Neural progenitor cell (in vitro differentiated cells): ENCODE results near the gene MAP2.

Source experiments
- EZH2 ChIP-seq: fragments of 200-600 bp; sonication (generic); IDR thresholded peaks from 2 replicates; pipeline ENCODE4 v1.6.1; 2017; ENCODE audit warnings: antibody characterized with exemption, mild to moderate bottlenecking, moderate library complexity
- EZH2phosphoT487 ChIP-seq: fragments of 200-600 bp; sonication (generic); IDR thresholded peaks from 2 replicates; pipeline ENCODE4 v1.6.1; 2017; ENCODE audit warnings: antibody characterized with exemption
- TF ChIP-seq, protein P1 (sequence below): fragments of 200-600 bp; sonication (generic); IDR thresholded peaks from 2 replicates; pipeline ENCODE4 v1.5.1; 2017; ENCODE audit warnings: antibody characterized with exemption, mild to moderate bottlenecking

DNA sequence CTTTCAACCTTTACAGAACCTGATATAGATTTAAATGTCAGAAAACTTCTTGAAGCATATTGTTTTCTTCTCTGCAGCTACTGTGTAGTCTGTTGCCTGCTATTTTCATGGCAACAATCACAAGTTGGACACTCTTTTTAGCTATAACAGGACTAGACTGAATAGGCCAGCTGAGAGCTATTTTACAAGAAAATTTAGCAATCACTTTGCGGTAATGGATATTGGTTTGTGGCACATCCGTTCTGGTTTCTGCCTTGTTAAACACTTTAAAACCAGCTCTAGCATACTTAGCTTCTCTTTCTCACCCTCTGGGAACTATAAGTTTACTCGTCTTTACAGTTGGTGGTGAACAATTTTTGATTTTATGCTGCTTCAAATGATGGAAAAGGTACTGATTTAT lies 125.7 kb downstream of the MAP2 start:
- TF ChIP-seq, protein P1, sequence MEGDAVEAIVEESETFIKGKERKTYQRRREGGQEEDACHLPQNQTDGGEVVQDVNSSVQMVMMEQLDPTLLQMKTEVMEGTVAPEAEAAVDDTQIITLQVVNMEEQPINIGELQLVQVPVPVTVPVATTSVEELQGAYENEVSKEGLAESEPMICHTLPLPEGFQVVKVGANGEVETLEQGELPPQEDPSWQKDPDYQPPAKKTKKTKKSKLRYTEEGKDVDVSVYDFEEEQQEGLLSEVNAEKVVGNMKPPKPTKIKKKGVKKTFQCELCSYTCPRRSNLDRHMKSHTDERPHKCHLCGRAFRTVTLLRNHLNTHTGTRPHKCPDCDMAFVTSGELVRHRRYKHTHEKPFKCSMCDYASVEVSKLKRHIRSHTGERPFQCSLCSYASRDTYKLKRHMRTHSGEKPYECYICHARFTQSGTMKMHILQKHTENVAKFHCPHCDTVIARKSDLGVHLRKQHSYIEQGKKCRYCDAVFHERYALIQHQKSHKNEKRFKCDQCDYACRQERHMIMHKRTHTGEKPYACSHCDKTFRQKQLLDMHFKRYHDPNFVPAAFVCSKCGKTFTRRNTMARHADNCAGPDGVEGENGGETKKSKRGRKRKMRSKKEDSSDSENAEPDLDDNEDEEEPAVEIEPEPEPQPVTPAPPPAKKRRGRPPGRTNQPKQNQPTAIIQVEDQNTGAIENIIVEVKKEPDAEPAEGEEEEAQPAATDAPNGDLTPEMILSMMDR = no peak
- TF ChIP-seq EZH2 (no peak), EZH2phosphoT487 (no peak)
